Activated naive CD4-positive, alpha-beta T cell treated with Interleukin-2 at 50 U/mL for 16 hours (primary cell): ENCODE data around the gene AASS.

Experiments used
- DNase-seq: peaks from one replicate; pipeline ENCODE4 v3.0.0-alpha.2; 2020

AASS gene

GRCh38 chr7:122035876-122036275, 108.2 kb downstream of the AASS start:
- DNase-seq, result no peak

GRCh38 chr7:122033641-122034040, 110.4 kb downstream of the AASS start:
- no peak for DNase-seq

DNA sequence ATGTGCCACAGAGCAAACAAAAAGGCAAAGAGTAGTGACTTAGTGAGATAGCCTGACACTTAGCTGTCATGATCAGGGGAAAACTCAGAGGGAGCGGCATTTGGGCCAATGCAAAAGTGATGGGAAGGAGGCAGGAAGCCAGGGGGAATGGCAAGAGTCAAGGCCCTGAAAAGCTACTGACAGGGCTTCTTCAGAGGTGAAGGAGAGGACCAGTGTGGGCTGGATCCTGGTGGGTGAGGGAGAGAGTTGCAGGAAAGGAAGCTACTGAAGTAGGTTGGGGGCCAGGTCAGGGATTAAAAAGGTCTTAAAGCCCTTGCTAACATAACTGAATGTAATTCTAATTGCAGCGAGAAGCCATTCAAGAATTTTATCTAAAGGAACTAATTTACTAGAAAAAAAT, 117.0 kb downstream of the AASS start:
- DNase-seq, result no peak
